ENCODE results near the gene SMIM44.

GRCh38 chr19:3476830-3477229, 6.4 kb downstream of the SMIM44 start:
- TF ChIP-seq CTCF (IDR thresholded peaks at IDR 0.05 in 8 of 11, conservative IDR thresholded peaks at IDR 0.05 in 3 of 11) (no peak), POLR2AphosphoS5 (IDR thresholded peaks at IDR 0.05) (no peak)
